ENCODE measurements around the gene CFAP74.
"Not testable (repeated sequence)": the region's sequence is repeated elsewhere in the genome, so short reads cannot be mapped to it uniquely, and the experiment has no call there.

Gene CFAP74

DNA sequence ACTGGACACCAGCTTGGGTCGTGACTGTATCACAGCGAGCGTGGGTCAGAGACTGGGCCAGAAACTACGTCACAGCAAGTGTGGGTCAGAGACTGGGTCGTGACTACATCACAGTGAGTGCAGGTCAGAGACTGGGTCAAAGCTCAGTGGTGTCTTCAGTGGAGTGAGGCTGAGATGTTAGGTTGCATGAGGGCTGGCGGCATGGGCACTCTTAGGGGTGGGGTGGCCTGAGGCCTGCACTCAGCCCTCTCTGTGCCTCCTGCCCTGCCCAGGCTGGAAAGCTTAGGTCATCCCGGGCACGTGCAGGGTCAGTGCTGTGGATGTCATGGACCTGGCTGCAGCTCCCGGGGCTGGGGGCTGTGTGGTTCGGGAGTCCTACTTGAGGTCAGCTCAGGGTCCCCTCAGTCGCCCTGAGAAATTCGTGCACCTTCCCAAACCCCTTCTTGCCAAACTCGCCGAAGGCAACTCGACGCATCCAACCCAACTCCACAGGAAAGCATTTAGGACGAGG is 19.0 kb downstream of the CFAP74 start:
- DNase-seq = no peak

- no peak for DNase-seq
Observed at GRCh38 chr1:1982379-1983232, 21.0 kb downstream of the CFAP74 start.

DNA sequence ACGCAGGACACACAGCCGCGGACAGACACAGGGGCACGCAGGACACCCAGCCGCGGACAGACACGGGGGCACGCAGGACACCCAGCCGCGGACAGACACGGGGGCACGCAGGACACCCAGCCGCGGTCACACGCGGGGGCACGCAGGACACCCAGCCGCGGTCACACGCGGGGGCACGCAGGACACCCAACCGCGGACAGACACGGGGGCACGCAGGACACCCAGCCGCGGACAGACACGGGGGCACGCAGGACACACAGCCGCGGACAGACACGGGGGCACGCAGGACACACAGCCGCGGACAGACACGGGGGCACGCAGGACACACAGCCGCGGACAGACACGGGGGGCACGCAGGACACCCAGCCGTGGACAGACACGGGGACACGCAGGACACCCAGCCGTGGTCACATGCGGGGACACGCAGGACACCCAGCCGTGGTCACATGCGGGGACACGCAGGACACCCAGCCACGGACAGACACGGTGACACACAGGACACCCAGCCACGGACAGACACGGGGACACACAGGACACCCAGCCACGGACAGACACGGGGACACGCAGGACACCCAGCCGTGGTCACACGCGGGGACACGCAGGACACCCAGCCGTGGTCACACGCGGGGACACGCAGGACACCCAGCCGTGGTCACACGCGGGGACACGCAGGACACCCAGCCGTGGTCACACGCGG is 21.8 kb downstream of the CFAP74 start:
- DNase-seq = not testable (repeated sequence)

DNA sequence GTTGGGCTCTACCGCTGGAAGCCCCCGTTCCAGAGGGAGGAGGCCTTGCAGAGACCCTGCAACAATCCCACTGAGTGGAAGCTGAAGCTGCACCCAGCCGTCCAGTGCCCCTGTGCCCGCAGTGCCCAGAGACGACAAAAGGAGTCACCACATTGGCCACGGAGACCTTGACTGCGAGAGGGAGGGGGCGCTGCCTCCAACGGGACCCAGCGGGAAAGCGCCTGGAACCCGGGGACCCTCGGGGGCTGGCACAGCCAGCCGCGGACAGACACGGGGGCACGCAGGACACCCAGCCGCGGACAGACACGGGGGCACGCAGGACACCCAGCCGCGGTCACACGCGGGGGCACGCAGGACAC is 22.5 kb downstream of the CFAP74 start:
- no peak for DNase-seq

DNA sequence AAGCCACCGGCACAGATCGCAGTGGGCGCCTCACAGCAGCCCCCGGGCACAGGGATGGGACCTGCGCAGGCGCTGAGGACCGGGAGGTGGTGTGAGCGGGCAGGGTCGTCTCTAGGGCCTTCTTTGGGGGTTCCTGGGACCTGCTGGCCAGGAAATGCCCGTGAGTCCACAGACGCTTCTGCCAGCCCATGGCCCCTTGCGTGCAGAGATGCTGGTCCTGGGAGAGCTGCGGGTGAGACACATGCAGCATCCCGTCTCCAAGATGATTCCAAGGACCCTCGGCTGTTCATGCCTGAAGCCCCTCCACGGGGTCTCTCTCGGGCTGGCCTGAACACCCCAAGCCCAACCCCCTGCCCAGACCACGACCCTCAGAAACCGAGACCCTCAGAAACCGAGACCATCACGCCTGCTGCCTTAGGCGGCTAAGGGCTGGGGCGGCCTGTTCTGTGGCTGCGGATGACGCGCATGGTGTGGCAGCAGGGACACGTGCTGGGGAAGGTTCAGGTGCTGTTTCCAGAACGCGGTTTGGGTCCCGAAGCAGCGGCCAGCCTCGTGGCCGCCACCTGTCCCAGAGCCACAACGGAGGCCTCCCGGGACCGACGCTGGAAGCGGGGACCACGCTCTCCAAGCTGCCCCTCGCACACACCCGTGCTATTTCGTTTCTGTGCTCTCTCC is 23.0 kb downstream of the CFAP74 start:
- no peak for DNase-seq

DNA sequence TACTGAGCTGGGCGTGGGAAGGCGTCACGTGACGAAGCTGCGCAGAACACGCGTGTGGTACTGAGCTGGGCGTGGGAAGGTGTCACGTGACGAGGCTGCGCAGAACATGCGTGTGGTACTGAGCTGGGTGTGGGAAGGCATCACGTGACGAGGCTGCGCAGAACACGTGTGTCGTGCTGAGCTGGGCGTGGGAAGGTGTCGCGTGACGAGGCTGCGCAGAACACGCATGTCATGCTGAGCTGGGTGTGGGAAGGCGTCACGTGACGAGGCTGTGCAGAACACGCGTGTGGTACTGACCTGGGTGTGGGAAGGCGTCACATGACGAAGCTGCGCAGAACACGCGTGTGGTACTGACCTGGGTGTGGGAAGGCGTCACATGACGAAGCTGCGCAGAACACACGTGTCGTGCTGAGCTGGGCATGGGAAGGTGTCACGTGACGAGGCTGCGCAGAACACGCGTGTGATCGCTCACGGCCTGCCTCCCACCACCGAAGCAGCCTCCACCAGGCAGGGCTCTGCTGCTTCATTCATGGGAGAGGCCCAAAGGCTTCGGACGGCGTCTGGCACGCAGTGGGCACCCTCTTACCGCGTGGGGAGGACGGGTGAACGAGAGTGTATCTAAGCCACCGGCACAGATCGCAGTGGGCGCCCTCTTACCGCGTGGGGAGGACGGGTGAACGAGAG is 24.0 kb downstream of the CFAP74 start:
- DNase-seq = no peak

GRCh38 chr1:1978690-1979481 is 24.7 kb downstream of the CFAP74 start:
- DNase-seq = not testable (repeated sequence)

DNA sequence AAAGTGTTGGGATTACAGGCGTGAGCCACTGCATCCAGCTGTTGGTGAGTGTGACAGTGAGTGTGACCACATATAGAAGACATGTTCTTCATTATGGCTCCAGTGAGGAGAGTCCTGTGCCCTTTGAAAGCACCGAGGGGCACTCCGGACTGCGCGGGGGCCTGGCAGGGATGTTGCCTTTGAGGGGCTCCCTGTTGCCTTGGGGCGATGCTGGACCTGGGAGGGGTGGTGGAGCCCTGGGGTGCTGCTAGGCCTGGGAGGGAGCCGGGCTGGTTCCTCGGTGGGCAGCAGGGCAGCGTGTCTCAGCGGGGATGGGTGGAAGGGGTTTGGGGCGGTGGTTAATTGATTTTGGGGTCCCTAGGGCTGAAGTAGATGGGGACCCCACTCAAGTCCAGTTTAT is 25.5 kb downstream of the CFAP74 start:
- DNase-seq = no peak

GRCh38 chr1:1976031-1976430 is 27.6 kb downstream of the CFAP74 start:
- DNase-seq = no peak

GRCh38 chr1:1975535-1975934 is 28.1 kb downstream of the CFAP74 start:
- no peak for DNase-seq

DNA sequence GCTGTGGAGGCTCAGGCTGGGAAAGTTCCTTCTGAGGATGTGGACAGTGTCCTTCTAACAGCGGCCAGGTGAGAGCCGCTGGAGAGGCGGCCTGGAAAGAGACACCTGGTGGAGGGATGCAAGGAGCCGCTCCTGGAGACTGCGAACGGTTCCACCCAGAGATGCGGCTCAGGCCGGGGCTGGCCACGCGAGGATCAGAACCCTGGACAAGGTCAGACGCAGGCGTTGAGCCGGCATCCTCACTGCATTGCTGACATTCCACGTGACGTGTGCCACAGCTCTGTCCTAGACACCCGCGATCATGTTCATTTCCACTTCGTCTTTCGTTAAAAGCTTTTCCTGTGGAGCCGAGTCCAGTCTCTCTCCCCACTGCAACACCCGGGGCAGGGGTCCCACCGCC is 28.8 kb downstream of the CFAP74 start:
- no peak for DNase-seq

DNA sequence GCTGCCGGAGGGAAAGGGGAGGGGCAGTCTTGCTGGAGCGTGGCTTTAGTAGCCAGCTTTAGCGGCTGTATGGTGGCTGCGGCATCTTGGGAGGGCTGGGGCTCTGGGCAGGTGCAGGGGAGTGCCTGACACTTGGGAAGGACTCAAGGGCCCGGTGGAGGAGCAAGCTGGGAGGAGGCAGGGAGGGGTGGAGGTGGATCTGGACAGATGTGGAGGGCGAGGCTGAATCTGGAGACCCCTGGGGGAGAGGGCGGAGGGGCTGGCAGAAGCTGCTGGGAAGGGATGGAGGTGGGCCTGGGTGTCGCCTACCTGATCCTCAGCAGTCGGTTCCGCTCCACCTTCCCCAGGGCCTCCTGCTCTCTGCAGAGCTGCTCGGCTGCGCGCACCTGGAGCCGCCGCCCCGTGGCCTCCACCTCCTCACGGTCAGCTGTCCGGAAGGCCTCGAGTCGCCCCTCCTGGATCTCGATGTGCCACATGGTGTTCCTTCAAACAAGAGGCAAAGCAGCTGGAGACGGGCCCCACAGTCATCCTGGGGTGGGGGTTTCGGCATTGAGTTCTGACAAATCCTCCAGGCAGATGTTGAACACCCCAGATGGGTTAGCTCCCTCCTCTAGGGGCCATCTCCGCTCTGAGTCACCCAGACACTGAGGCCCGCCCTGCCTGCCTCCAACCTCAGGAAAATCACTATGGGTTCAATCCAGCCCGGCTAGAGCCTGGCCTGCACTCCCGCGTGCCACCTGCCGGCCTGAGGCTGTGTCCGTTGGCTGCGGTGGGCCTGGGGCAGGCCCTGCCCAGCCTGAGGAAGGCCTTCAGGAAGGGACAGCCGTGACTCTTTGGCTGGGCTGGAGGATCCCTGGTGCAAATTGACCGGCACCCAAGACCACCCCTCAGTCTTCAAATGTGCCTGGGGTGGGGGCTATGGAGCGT is 29.6 kb downstream of the CFAP74 start:
- no peak for DNase-seq

DNA sequence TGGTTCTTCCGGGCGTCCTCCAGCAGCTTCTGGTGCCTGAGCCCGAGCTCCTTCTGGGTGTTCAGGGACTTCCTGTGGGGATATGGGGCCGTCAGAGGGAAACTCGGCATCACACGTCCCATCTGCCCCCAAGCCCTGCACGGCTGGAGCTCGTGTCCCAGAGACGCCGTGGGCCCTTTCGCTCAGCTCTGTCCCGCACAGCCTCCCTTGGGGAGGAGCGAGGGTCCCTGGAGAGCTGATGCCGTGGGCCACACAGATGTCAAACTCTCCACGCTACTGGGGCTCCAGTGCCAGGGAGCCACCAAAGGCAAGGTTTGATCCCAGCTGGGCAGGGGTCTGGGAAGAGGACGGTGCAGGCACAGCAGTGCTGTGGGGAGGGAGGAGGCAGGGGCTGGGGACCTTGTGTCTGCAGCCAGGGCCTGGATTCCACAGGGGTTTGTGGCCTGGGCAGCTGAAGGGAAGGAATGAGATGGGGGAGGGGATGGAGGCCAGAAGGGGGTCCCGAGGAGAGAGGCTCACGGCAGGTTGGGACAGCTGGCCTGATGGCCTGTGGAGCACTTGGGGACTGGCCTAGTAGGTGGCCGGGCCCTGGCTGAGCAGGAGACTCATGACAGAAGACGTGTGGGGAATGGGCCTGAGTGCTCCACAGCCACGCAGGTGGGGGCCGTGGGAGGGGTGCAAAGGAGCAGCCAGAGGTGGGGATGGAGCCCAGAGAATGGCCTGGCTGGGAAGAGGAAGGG is 30.4 kb downstream of the CFAP74 start:
- no peak for DNase-seq

DNA sequence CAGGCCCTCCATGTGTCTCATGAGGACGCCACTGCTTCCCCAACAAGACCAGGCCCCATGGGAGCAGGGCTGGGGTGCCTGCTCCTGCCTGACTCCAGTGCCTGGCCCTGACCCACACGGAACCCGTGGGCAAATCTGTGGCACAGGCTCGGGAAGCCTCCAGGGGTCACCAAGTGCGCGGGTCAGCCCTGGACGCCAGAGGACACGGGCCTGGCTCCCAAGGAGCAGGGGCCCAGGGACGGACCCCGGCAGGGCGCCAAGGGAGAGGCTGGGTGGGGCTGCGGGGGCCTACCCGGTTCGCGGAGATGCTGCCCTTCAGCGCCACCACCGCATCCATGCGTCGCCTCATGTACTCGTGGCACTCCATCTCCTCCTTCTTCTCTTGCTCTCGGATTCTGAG is 31.9 kb downstream of the CFAP74 start:
- no peak for DNase-seq

DNA sequence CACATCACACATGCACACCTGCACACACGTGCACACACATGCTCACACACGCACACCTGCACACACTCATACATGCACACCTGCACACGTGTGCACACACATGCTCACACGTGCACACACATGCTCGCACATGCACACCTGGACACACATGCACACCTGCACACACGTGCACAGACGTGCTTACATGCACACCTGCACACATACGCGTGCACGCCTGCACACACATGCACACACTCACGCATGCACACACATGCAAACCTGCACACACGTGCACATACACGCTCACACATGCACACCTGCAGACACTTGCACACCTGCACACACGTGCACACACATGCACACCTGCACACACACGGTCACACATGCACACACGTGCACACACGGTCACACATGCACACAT is 32.6 kb downstream of the CFAP74 start:
- DNase-seq = no peak

GRCh38 chr1:1969953-1970716 is 33.5 kb downstream of the CFAP74 start:
- no peak for DNase-seq

- DNase-seq = no peak
Observed at GRCh38 chr1:1969505-1969900, 34.1 kb downstream of the CFAP74 start.

DNA sequence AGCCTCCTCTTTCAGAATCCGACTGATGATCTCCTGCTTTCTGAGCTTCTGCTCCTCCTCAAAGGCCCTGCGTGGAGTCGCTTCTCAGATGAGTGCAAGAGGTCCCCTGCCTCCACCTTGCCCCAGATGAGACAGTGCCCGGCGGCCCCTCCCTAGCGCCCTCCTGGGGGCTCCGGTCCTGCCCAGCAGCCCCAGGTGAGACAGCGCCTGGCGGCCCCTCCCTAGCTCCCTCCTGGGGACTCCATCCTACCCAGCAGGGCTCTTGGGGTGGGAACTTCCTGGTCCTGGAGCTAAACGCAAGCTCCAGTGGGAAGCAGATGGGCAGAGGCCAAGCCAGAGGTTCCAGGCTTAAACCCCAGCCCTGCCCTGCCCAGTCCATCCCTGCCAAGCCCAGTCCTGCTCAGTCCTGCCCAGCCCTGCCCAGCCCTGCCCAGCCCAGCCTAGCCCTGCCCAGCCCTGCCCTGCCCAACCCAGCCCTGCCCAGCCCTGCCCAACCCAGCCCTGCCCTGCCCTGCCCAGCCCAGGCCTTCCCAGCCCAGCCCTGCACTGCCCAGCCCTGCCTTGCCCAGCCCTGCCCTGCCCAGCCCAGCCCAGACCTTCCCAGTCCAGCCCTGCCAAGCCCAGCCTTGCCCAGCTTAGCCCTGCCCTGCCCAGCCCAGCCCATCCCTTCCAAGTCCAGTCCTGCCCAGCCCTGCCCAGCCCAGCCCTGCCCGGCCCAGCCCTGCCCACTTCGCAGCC is 34.6 kb downstream of the CFAP74 start:
- no peak for DNase-seq

- DNase-seq = no peak
Observed at GRCh38 chr1:1967879-1968278, 35.7 kb downstream of the CFAP74 start.

All from retina (tissue), 1 donor.